ENCODE data around the gene AARS2.

AARS2 gene

GRCh38 chr6:44273617-44274016 lies 39.5 kb downstream of the AARS2 start:
- DNase-seq = no peak

GRCh38 chr6:44272999-44273566 lies 40.1 kb downstream of the AARS2 start:
- DNase-seq = no peak

GRCh38 chr6:44272529-44272928 lies 40.6 kb downstream of the AARS2 start:
- no peak for DNase-seq

- no peak for DNase-seq
Measured at GRCh38 chr6:44271914-44272313, 41.2 kb downstream of the AARS2 start.

DNA sequence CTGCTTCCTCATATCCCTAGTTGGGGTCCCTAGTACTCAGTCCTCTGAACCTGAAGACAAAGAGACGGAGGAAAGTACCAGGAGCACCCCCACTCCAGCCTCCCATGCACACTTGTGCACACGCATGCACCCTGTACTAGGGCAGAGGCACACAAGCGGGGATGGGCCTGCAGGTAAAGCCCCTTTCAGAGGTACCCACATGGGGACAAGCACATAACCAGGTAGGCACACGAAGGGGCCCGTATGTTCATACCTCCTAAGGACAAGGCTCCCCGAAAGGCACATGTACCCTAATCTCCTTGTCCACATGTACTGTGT lies 41.8 kb downstream of the AARS2 start:
- no peak for DNase-seq

DNA sequence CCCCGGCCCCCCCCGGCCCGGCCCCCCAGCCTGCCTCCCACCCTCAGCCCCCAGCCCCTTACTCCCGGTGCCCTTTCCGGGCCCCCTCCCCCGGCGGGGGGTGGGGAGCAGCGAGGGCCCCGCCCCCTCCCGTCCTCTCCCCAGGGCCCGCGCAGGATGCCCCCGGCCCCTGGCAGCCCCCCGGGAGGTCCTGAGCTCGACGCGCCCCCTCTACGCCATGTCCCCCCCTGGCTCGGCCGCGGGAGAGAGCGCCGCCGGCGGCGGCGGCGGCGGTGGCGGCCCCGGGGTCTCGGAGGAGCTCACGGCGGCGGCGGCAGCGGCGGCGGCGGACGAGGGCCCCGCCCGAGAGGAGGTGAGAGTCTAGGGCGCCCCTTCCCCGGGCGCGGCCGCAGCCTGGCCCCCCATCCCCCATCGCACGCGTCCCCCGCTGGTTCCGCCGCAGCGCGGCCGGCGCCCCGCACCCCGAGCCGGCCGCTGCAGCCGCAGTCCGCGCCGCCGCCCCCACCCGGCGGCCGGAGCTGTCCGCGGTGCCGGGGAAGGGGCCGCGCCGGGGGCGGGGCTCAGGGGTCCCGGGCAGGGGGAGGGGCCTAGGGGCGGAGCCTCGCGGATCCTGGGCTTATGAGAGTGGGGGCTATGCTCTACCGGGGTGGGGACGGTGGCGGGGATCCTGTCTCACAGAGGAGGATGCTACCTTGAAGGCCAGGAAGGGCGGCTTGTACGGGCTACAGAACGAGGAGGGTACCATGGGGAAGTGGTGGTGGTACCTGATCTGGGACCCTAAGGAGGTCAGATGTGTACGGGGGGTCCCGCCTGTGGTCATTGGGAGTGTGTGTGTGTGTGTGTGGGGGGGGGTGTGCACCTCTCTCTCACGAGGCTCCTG lies 42.4 kb downstream of the AARS2 start:
- DNase-seq = no peak

DNA sequence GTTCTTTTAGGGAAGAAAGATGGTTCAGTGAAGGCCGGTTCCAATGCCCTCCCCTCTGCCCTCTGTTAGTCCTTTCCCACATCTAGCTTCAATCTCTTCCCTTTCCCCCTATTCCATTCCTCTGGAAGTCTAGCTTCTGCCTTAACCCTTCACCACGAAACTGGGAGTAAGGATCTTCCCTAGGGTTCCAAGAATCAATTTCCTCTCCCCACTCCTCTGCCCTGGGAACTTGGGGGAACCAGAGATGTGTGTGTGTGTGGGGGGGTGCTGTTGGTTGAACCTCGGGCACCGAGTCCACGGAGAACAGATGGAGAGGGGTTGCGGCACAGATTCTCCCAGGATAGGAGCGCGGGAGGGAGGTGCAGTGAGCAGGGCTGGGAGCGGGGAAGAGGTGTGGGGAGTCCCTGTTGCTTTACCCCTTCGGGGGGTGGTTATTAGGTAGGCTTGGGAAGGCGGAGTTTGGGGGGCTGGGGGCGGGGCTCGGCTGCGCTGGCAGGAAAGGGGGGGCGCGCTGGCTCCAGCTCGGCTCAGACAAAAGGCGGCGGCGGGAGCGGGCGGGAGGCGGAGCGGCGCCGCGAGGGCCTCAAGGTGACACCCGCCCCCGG lies 43.1 kb downstream of the AARS2 start, which contains the start of gene TMEM151B:
TSS of gene TMEM151B (plus strand) at position 530 of the 605 bp plus-strand sequence. CDS start 293 bp downstream, outside the sequence.
- DNase-seq = no peak

GRCh38 chr6:44269178-44269920 lies 43.8 kb downstream of the AARS2 start:
- DNase-seq = no peak

- peak; percentile 68 for DNase-seq
Measured at GRCh38 chr6:44268095-44268628, 45.0 kb downstream of the AARS2 start.

DNA sequence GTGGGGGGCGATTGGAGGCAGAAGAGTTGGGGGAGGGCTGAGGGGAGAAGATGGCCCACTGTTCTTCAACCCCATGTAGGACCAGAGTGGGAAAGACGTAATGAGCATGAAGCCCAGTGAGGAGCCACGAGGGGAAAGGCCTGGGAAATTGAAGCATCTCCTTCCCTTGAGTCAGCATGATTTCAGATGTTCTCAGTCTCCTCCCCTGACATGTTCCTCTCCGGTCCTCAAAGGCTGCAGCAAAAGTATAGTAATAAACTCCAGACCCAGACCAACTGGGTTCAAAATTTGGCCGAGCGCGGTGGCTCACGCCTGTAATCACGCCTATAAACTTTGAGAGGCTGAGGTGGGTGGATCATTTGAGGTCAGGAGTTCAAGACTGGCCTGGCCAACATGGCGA lies 45.9 kb downstream of the AARS2 start:
- DNase-seq = no peak

- no peak for DNase-seq
Measured at GRCh38 chr6:44266347-44266746, 46.8 kb downstream of the AARS2 start.

- DNase-seq = no peak
Measured at GRCh38 chr6:44265722-44266233, 47.4 kb downstream of the AARS2 start.

DNA sequence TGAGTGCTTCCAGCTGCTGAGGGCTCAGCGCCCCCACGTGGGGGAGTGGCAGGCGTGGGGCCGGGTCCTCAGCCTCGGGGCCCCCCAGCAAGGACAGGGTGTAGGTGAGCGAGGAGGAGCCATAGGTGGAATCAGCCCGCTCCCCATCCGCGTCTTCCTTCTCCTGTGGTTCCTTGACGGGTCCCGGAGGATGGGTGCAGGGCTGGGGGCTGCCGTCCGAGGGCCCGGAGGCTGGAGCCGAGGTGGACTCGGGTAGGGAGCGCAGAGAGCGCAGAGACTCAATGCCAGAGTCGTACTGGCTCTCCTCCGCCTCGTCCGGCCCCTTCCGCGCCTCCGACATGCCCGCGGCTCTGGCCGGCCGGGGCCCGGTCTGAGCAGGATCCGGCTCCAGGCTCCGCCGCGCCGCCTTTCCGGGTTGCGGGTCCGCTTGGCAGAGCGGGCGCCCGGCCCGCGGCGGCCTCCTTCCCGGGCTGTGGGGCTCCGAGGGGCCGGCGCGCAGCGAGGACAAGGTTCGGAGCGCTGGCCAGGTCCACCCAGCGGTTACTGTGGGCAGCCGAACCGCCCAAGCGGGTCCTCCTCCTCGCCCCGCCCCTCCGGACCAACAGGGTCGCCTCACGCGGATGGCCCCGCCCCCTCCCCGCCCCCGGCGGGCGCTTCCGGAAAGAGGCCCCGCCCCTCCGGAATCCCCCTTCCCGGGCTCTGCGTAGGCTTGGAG lies 48.0 kb downstream of the AARS2 start, which contains the start of gene NFKBIE:
TSS of gene NFKBIE (minus strand) at position 545 of the 715 bp plus-strand sequence. CDS start at position 340, 205 bp downstream.
- peak; percentile 96 for DNase-seq

DNA sequence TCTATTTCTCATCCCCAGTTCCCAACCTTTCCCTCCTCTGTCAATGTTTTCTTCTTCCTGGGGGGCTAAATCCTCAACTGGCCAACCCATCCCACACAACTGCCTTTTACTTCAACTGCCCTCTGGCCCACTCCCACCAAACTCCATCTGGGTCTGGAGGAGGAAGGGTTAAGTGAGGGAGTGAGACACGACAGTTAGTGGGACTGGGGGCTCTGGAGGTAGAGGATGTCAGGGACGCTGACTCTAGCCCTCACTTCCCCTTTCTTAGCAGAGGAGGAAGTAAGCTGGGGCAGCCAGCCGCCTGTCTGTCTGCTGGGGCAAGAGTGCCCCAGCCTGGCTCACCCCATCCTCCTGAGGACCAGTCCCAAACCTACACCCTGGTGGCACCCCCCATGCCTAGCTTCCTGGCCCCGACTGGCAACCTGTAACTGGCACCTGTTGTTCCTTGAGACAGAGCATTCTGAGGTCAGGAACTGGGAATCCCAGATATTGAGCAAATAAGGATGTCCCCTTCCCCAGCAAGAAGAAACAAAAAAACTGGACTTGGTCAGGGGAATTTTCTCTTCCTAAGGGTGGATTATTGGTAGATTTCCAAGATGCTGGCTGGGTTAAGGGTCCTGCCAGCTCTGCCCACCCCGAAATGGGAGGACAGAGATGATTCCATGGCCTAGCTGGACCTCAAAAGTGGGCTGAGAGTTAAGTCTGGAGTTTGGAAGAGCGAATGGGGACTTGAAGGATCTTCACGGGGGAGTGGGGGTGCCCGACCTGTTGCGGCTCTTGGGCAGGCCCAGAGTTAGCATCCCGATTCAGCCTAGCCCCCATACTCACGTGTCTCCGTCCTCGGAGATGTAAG lies 48.8 kb downstream of the AARS2 start:
- DNase-seq = peak; percentile 39

GRCh38 chr6:44263354-44264100 lies 49.6 kb downstream of the AARS2 start:
- no peak for DNase-seq

GRCh38 chr6:44262467-44263353 lies 50.4 kb downstream of the AARS2 start:
- no peak for DNase-seq

DNA sequence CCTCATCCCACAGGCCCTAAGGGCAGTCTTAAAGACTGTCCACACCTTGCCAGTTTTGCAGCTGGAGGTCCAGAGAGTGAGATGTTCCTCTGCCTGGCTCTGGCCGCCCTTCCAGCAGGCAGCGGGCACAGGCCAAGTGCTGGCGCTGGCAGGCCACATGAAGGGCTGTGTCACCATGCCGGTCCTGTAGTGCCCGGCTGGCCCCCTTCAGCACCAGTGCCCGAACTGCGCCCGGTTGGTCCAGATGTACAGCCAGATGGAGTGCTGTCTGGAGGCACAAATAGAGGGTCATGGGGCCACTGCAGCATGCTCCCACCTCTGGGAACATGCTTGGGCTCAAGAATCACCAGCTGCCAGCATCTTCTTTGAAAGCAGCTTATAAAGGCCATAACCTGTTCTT lies 51.6 kb downstream of the AARS2 start:
- no peak for DNase-seq

DNA sequence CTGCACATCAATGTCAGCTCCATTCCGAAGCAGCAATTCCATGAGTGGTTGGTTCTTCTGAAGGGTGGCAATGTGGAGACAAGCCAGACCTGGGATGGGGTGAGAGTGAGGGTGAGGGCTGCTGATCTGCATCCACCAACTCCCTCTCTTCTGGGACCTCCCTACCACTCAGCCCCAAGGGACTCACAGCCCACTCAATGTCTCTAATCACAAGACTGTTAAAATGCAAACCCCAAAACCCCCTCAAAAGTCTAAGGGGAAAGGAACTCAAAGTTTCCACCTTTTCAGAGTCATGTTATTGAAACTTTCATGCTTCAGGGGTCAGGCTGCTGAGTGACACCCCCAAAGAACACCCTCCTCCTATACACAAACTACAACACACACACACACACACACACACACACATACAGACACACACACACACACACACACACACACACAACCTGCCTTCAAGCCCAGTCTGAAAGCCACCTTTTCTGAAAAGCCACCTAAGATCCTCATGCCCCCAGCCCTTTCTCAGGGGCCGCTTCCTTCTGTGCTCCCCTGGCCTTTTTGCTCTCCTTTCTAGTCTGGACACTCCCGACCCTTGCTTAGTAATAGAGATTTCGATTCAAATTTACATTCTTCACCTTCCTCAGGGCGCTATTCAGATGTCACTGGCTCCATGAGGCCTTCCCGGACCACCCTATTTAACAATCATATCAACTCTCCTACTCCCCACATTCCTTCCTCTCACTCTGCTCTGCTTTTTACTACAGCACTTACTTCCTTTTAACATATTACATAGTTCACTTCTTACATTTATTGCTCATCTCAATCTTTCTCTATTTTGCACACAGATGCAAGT lies 52.5 kb downstream of the AARS2 start:
- DNase-seq = no peak

Measured in right hindlimb (tissue), 1 donor.